Myocyte (in vitro differentiated cells): ENCODE results near the gene DISC1. TPM values are rescaled to one million over a fixed set of nuclear protein-coding genes. Genes with fewer than 3 reads are reported as not detected.

Experiments
- DNase-seq: peaks from one replicate; pipeline ENCODE4 v3.0.0-alpha.2; 2012; ENCODE audit warnings: low read depth
- total RNA-seq: library from RNA; depleted of rRNA; stranded (reverse); fragments of >200 nt; gene quantifications from 2 replicates; pipeline ENCODE4 v1.2.3, GENCODE V29; 2014

DISC1 gene
- total RNA-seq, 1 donor from 2014 or later, result 3.6 TPM

DNA sequence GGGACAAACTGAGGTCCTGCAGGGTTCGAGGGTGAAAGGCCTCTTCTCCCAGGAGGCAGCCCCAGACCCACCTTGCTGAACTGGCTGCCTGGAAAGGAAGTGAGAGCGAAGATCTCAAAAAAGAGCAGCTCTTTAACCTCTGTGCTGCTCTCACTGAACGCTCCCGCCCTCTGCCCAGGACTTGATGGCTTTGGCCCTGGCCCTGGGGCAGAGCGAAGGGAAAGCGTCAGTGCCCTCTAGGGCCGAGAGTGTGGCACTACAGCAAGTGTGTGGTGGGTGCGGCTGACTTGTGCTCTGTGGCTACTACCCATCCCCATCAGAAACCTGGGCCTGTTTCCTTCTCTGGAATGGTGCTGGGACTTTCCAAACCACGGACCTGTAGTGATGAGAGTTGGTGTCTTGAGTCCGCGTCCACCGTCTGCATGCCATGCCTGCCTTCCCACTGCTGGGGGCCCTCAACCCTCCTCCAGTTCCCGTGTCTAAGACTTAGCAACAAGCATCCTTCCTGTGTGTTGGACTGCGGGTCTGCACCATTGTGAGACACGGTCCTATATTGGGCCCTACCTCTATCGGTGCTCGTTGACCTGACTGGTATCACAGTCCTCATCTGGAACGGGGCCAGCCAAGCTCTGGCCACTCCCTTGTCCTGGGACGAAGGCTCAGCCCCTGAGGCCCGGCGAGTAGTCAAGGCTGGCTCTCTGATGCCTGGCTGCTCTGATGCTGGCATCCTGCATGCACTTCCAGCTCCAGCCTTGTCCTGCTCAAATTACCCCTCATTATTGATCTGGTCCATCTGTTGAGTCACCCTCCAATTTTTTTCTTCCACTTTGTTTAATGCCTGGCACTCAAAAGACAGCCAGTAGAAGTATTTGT is 180.3 kb downstream of the DISC1 start:
- DNase-seq, result peak; percentile 72

DNA sequence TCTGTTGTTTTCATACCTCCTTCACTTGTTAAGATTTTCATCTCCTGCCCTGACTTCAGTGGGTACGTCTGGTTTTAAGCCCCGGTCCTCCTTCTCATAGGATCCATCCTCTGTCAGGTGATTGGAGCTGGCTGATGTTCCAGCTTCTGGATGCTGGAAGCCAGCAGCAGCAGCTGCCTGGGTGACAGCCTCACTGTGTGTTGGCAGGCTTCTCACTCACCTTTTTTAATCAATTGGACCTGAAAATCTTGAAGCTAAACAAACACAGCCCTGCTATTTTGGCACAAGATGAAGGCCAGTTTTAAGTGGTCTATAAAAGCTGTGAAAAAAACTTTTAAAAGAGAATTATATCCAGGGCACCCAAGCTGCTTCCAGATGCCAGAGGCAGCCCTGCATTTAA is 181.0 kb downstream of the DISC1 start:
- no peak for DNase-seq

DNA sequence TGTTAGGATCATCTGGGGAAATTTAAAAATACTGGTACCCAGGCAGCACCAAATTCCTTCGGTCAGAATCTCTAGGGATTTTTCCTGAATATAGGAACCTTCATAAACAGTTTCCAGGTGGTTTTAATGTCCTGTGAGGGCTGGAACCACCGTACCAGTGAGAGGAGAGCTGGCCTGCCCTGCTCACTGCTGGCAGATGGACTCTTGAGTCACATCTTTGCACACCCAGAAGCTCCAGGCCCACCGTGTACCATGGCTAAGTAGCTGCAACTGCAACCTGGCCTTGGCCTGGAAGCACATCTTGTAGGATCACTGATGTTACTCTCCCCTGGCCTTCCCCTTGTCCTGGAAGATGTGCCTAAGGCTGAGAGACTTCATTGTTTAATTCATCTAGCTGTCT is 181.5 kb downstream of the DISC1 start:
- DNase-seq, result no peak

DNA sequence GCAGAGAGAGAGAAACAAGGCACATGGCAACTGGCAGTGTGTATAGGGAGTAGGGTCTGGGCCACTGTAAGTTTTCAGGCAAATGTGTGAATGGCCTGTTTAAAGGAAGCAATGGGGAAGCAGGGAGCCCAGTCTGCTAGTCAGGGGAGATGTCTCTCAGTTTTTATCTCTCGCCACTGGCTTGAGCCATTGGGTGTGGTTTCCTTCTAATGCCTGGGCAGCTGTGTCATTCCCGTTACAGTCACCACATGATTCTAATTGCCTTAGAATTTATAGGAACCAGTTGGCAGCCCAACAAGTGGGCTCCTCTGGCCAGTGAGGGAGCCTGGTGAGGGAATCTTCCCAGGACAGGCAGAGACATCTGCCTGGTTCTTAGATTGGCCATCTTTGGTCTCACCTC is 182.4 kb downstream of the DISC1 start:
- DNase-seq, result peak; percentile 95

DNA sequence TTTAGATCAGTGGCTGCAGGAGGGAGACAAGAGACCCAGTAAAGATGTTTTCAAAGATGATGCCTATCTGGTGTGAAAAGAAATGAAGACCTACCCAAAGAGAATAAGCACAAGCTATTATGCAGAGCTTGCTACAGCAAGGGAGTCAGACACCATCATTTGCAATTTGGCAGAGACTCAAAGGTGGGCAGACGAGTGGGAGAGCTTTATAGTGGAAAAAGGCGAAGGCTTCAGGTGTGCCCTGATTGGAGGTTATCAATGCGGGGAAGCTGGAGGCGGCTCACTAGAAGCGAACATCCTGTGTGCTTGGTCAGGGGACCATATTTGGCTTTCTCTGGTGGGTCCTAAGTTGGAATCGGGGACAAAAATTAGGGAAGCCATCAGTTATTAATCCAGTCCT is 183.8 kb downstream of the DISC1 start:
- DNase-seq, result no peak

DNA sequence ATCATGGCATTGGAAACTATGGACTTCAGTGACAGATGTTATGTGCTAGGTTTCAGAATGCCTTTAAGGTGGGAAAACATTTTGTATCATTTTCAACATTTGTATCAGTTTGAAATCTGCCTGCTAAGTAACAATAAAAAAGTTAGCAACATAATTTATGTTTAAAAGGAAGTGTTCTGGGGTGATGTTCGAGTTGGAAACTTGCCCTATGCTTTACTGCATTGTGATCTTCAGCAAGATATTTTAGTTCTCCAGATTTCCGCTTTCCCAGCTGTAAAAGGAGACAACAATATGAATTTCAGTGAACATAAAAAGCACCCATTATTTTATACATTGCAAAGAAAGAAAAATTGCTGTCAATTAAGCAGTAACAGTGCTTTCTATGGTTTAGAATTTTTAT is 187.4 kb downstream of the DISC1 start:
- no peak for DNase-seq

DNA sequence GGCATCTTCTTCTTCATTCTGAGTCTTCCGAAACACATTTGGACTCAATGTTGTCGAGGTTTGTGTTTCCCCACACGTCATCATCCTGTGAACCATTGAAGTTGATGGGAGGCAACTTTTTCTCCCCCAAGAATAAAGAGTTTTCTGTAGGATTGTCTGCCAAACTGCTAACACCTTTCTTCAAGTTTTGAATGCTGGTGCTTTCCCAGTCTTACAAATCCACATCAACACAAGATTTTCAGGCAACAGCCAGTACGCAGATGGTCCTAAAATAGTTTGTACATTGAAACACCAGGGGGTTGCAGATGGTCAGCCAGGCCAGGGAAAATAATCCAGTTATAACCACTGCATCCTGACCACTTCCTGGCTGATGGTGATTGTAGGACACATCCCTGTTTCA is 187.9 kb downstream of the DISC1 start:
- peak; percentile 52 for DNase-seq

DNA sequence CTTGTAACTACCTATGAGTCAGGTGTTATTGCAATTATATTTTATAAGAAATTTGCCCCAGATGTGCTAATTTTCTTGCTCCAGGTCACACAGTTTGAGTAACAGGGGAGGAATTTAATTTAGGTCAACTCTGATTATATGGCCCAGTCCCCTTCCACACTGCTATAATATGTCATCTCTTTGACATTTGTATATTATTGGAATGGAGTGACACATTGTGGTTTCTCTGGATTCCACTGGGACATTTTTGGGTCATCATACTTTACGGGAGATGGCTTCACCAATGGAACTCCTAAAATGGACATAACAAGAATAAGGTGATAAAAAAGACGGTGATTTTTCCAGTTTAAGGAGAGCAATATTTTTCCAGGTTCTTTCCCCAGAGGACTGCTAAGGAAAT is 191.2 kb downstream of the DISC1 start:
- peak; percentile 50 for DNase-seq

DNA sequence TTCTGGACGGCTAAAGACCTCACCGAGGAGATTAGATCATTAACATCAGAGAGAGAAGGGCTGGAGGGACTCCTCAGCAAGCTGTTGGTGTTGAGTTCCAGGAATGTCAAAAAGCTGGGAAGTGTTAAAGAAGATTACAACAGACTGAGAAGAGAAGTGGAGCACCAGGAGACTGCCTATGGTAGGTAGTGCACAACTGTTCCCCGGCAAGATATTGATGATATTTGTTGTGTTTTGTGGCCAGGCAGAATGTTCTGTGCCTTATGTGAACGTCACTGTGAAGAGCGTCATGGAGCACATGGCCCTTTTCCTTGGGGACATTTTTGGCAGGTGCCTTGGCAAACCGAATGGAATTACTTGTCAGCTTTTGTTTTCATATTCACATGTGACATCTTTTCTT is 191.7 kb downstream of the DISC1 start:
- no peak for DNase-seq

DNA sequence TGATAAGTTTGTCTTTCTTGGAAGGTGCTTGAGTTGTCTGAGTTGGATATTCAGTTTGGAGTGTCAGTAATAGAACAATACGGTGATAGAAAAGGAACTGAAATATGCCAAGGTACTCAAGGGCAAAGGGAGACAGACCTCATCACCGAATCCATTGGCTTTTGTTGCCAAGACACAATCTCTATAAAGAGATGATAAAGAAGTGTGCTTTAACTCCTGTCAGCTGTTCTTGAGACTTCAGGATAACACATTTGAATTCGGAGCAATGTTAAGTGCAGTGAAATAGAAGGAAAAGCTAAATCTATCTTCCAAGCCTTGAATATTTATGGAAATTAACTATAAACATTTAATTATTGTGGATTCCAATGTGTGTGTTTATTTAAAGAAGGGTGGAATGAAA is 194.7 kb downstream of the DISC1 start:
- DNase-seq, result no peak

DNA sequence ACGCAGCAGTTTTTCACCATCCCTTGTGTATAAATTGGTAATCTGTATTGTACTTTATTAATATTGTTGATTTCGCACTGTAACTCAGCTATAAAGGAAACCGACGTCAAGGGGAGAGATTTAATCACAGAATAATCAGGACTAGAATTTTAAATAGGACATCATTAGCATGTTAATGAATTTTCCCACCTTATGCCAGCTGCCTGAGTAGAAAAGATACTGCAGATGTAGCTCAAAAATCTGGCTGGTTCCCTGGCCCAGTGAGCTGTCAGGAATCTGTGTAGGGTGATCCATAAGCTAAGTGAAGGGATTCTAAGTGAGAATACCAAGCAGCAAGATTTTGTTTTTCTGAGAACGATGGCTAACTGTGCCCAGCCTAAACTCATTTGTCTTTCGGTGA is 195.5 kb downstream of the DISC1 start:
- DNase-seq, result no peak

DNA sequence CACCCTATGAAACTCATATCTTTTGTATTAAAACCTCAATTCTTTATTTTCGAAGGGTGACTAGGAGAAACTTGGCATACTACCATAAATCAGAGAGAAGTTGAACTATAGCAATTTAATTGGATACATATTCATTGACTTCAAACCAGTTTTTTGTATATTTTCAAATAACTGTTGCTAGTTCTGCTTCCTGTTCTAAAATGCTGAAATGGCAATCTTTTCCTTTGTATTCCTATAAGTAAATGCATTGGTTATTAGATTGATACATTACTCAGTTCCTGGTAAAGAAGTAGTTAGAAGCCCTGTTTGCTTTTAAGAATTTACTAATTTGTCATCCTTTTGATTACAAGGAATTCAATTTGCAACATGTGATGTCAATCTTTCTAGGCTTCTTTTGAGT is 200.0 kb downstream of the DISC1 start:
- DNase-seq, result no peak

DNA sequence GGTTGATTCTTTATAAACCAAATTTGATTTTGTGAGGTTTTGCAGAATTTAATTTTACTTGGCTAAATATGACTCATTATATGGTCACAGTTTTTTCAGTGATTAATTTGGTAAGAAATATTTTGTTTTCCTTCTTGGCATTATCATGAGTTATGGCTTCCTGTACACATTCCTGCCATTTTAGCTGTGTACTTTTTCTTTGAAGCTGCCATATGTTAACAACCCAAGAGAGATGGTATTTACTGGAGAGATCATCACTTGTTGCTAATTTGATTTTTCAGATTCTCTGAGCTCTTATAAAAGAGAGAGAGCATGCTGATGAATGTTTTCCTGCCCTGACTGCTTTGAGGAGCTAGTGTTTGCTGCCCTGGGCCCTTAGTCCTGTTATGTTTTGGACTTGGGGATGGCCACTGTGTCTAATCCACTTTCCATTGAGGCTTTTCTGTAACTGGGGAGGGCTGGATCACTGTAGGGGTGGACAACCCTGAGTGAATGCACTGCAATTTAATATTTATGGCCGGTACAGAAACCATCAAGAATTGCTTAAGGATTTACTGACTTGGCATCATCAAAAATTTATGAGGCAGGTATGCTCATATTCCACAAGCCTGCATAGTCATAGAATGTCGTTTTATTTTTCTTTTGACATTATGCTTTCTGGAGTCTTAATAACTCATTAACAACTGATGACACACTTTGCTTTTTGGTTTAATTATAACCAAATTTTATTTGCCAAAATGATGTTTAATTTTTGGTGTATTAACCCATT is 200.9 kb downstream of the DISC1 start:
- DNase-seq, result peak; percentile 36

DNA sequence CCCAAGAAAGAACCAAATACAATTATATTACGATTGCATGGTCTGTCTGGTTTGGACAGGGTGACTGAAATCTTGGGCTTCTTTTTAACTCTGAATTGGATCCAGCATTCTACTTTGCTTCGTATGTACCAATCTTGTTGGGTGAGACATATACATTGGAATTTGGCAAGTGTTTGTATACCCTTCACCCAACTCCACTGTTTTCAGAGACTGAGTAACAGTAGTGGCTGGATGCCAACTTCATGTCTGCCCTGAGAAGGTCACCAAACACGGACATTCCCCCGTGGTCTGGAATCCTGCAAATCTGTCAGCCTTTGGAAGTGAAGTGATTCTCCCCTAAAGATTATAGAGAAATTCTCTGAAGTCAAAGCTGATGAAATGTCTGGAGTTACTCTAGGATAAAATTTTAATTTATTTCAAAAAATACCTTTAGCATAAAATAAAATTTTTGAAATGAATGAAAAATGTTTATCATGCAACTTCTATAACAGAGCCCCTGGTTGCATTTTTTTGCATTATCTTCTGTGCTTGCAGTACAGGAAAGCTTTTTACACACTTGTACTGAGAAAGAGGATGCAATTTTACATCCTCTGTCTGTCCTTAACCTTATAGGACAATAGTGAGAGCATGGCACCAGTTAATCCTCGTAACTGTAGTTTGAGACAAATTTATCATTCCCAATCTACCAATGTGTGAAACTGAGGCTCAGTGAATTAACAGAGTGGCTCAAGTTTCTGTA is 201.8 kb downstream of the DISC1 start:
- DNase-seq, result peak; percentile 49

DNA sequence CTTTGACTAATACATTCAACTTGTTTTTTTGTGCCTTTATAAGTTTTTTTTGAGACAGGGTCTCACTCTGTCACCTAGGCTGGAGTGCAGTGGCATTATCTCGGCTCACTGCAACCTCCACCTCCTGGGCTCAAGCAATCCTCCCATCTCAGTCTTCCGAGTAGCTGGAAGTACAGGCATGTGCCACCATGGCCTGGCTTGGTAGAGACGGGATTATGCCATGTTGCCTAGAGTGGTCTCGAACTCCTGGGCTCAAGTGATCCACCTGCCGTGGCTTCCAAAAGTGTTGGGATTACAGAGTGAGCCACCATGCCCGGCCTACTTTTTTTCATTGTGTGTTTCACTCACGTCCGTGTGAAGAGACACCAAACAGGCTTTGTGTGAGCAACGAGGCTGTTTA is 202.7 kb downstream of the DISC1 start:
- DNase-seq, result no peak

DNA sequence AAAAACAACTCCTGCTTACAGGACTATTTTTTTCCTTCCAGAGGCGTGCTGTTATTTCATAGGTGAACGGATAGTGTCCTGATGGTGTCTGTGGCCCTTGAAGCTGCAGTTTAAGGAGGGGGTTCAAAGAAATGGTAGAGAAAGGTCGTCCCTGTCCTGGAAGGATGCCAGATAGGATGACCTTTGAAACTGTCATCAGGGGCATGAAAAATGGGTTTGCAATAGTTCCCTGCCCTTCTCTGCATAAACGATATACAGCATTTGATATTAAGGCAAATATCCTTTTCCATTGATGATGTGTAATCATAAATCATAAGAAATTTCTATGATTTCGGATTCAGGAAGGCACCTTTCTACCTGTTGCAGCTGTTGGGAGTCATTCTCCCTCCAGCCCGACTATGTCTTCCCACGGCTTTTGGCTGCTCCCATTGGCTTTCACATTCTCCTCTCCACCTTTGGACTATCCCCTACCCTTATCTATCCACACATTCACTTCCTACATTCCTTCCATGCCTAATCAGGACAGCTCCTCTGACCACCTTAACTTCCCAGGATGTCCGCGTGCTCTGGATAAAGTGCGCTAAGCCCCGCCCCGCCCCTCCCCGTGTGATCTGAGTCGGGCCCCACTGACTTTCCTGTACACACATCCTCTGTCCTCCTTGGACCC is 209.8 kb downstream of the DISC1 start:
- DNase-seq, result no peak

DNA sequence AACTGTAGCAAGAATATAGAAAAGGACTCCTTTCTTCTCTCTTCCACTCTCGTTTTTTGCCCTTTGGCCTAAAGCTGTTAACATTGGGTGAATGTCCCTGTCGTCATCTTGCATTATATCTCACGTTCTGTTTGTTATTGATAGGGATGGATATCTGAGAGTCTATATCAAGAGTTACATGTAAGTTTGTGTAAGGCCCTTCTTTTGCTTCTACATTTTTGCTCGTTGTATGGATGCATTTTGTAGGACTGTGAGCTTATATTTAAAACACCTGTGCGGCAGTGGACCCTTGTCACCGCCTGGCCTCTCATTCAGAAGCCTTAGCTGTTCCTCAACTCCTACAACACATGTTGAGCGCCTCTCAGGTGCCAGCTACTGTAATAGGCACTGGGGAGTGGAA is 211.9 kb downstream of the DISC1 start:
- DNase-seq, result no peak

DNA sequence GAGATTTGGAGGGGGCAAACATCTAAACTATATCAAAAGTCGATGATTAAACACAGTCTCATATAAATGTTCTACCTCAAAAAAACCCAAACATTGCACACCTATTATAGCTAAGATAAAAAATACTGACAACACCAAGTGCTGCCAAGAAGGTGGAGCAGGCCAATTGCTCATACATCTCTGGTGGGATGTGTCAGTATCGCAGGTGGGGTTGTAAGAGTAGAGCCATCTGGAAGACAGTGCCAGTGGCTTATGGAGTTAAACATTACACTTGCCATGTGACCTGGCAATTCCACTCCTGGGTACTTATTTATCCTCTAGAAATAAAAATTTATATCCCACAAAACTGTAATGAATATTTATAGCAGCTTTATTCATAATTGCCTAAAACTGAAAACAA is 213.4 kb downstream of the DISC1 start:
- DNase-seq, result no peak

DNA sequence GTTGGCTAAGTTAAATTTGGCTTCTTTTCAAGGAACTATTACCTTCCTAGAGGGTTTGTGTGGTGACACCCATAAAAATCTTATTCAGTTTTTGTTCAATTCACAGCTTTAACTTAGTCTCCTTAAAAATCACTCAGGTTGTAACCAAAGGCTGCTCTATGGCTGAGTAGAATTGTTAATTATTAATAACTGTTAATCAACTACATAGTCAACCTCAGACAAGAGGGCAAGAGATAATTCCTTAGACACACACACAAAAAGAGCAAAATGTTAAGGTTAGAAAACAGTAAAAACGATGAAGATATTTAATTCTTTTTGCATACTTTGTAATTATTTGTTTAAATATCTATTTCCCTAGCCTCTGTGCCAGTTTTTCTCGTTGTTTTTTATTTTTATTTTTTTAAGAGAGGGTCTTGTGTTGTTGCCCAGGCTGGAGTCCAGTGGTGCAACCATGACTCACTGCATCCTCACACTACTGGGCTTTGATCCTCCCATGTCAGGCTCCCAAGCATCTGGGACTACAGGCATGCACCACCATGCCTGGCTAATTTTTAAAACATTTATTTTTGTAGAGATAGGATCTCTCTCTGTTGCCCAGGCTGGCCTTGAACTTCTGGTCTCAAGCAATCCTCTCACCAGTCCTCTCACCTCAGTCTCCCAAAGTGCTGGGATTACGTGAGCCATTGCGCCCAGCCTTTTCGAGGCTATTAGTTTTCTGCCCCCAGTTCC is 215.2 kb downstream of the DISC1 start:
- DNase-seq, result peak; percentile 26

DNA sequence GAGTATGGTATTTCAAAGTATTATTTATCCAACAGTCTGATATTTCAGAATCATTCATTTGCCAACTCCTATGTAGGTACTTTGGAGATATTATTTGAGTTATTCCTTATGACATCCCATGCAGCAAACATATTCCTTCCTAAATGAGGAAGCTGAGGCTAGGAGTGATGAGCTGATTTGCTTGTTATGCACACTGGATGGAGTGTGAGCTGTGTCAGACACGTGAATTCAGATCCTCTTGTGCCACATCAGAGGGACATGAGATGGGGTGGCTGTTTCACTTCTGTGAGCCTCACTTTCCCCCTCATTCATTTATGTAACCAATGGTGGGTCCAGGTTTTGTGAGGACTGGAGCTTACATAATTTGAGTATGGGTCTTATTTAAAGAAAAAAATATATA is 215.9 kb downstream of the DISC1 start:
- no peak for DNase-seq
